ENCODE data around the gene UMOD. TPM values are rescaled to one million over a fixed set of nuclear protein-coding genes. Genes with fewer than 3 reads are reported as not detected.
A peak's percentile ranks its signal among the peaks of the same experiment; 100 is the strongest.
"Not testable (repeated sequence)": the region's sequence is repeated elsewhere in the genome, so short reads cannot be mapped to it uniquely, and the experiment has no call there.

Gene UMOD
- total RNA-seq, 2 donors from 2014 or later = 12.7 to 31.3 TPM

- 64 to 70% methylated on average over 1 to 6 of the region's 6 CpGs for WGBS, 2 donors
These were observed 36.8 kb downstream of the UMOD start for GRCh38 chr16:20315764-20316163.

GRCh38 chr16:20314575-20314974 lies 37.9 kb downstream of the UMOD start:
- Histone ChIP-seq H3K27ac (peak overlapping the region in 2 of 4 donors; percentile 28 to 37), H3K4me3 (no peak overlapping the region), H3K4me1 (peaks cover 21% of the 10 kb centered on the region), H3K36me3 (replicated peaks in 1 of 2; ENCODE audit: insufficient read depth in 1 of 2, low read depth in 2 of 2) (peaks cover 24 to 25% of the 10 kb centered on the region in 2 donors), H3K27me3 (no peaks in the 10 kb centered on the region), H3K9me3 (no peaks in the 10 kb centered on the region)
- TF ChIP-seq POLR2A (IDR thresholded peaks at IDR 0.05) = peak in 1 of 3 donors; percentile 15
- TF ChIP-seq CTCF (IDR thresholded peaks at IDR 0.05) = no peak
- 53 to 72% methylated on average over 3 of the region's 3 CpGs for WGBS, 2 donors
- intact Hi-C loops (cut with DNase I) = no loop called here
- no peak for ATAC-seq
- DNase-seq = peak in 2 of 4 donors; percentile 41 to 55

More at GRCh38 chr16:20315764-20316163, 36.8 kb downstream of the UMOD start:
- no peak for TF ChIP-seq POLR2A (IDR thresholded peaks at IDR 0.05)
- no peak for TF ChIP-seq CTCF (IDR thresholded peaks at IDR 0.05)
- Histone ChIP-seq H3K9me3 (no peaks in the 10 kb centered on the region), H3K27me3 (no peaks in the 10 kb centered on the region), H3K36me3 (replicated peaks in 1 of 2; ENCODE audit: insufficient read depth in 1 of 2, low read depth in 2 of 2) (peaks cover 25 to 29% of the 10 kb centered on the region in 2 donors), H3K4me3 (no peak overlapping the region), H3K4me1 (peaks cover 32% of the 10 kb centered on the region), H3K27ac (peak overlapping the region in 2 of 4 donors; percentile 28 to 34)
- intact Hi-C loops (cut with DNase I) = no loop called here
- ATAC-seq = no peak
- peak in 2 of 4 donors; percentile 36 to 58 for DNase-seq

- Histone ChIP-seq H3K4me1 (peaks cover 13% of the 10 kb centered on the region), H3K36me3 (replicated peaks in 1 of 2; ENCODE audit: insufficient read depth in 1 of 2, low read depth in 2 of 2) (peaks cover 18 to 22% of the 10 kb centered on the region in 2 donors), H3K27me3 (no peaks in the 10 kb centered on the region), H3K27ac (peak overlapping the region in 2 of 4 donors; percentile 26 to 56), H3K4me3 (no peak overlapping the region), H3K9me3 (no peaks in the 10 kb centered on the region)
- no peak for TF ChIP-seq POLR2A (IDR thresholded peaks at IDR 0.05)
- TF ChIP-seq CTCF (IDR thresholded peaks at IDR 0.05) = no peak
- peak; percentile 37 to 62 (median 50) for DNase-seq
- WGBS, 2 donors = 54 to 66% methylated on average over 3 of the region's 3 CpGs
- ATAC-seq = no peak
- intact Hi-C loops (cut with DNase I) = no loop called here
These were observed 38.8 kb downstream of the UMOD start for GRCh38 chr16:20313741-20314140.

- intact Hi-C loops (cut with DNase I); H3K27me3 ChIP-seq; H3K4me3 ChIP-seq; ATAC-seq; H3K9me3 ChIP-seq; H3K4me1 ChIP-seq: not testable (repeated sequence)
- Histone ChIP-seq H3K36me3 (replicated peaks in 1 of 2; ENCODE audit: insufficient read depth in 1 of 2, low read depth in 2 of 2) (peaks cover 11 to 17% of the 10 kb centered on the region in 2 donors), H3K27ac (peak overlapping the region in 3 of 4 donors; percentile 20 to 56 (median 55))
- DNase-seq = peak; percentile 54 to 75 (median 63)
- 66 to 79% methylated on average over 7 of the region's 7 CpGs for WGBS, 2 donors
These were observed 39.9 kb downstream of the UMOD start for GRCh38 chr16:20312536-20313095.

- Histone ChIP-seq H3K27ac (peak overlapping the region; percentile 32 to 56 (median 44)), H3K36me3 (replicated peaks in 1 of 2; ENCODE audit: insufficient read depth in 1 of 2, low read depth in 2 of 2) (peaks cover 6 to 13% of the 10 kb centered on the region in 2 donors), H3K27me3 (no peaks in the 10 kb centered on the region), H3K4me1 (no peaks in the 10 kb centered on the region), H3K4me3 (no peak overlapping the region), H3K9me3 (no peaks in the 10 kb centered on the region)
- DNase-seq = peak in 3 of 4 donors; percentile 56 to 78 (median 59)
- WGBS, 2 donors = 28 to 32% methylated on average over 2 of the region's 2 CpGs
- ATAC-seq = no peak
- no peak for TF ChIP-seq CTCF (IDR thresholded peaks at IDR 0.05)
- TF ChIP-seq POLR2A (IDR thresholded peaks at IDR 0.05) = no peak
- intact Hi-C loops (cut with DNase I) = no loop called here
These were observed 41.0 kb downstream of the UMOD start for GRCh38 chr16:20311548-20311947.
